Measurements from ENCODE around the gene ARHGEF1.

Gene ARHGEF1

GRCh38 chr19:41882568-41883462 lies at the start of gene ARHGEF1:
TSS of gene ARHGEF1 (plus strand) at chr19:41883184. CDS start at chr19:41888083, 4,899 bp downstream.
- no peak for DNase-seq

GRCh38 chr19:41837981-41838708 lies 44.8 kb upstream of the ARHGEF1 start:
- no peak for DNase-seq

GRCh38 chr19:41839211-41839610 lies 43.8 kb upstream of the ARHGEF1 start:
- DNase-seq: no peak

GRCh38 chr19:41843371-41843770 lies 39.6 kb upstream of the ARHGEF1 start:
- DNase-seq: no peak

GRCh38 chr19:41844601-41845000 lies 38.4 kb upstream of the ARHGEF1 start, which contains the start of gene LYPD4:
TSS of gene LYPD4 (minus strand) at chr19:41844683. CDS start at chr19:41839285, 5,398 bp downstream.
- DNase-seq: no peak

- no peak for DNase-seq
These were observed 38.2 kb upstream of the ARHGEF1 start, which contains the start of gene DMRTC2 for GRCh38 chr19:41845001-41845050. TSS of gene DMRTC2 (plus strand) at chr19:41845042. CDS start at chr19:41847429, 2,387 bp downstream.

- DNase-seq: no peak
These were observed 37.9 kb upstream of the ARHGEF1 start for GRCh38 chr19:41845051-41845590.

- DNase-seq: no peak
These were observed 35.5 kb upstream of the ARHGEF1 start for GRCh38 chr19:41847351-41848105.

GRCh38 chr19:41848666-41849065 lies 34.3 kb upstream of the ARHGEF1 start:
- no peak for DNase-seq

GRCh38 chr19:41849067-41849466 lies 33.9 kb upstream of the ARHGEF1 start:
- DNase-seq: no peak

GRCh38 chr19:41850381-41850780 lies 32.6 kb upstream of the ARHGEF1 start:
- no peak for DNase-seq

- no peak for DNase-seq
These were observed 31.5 kb upstream of the ARHGEF1 start for GRCh38 chr19:41851456-41851855.

- no peak for DNase-seq
These were observed 29.6 kb upstream of the ARHGEF1 start for GRCh38 chr19:41853344-41853743.

- no peak for DNase-seq
These were observed 29.2 kb upstream of the ARHGEF1 start for GRCh38 chr19:41853768-41854167.

- no peak for DNase-seq
These were observed 23.8 kb upstream of the ARHGEF1 start for GRCh38 chr19:41859213-41859617.

GRCh38 chr19:41859618-41860418 lies 23.2 kb upstream of the ARHGEF1 start, which contains the start of gene RPS19:
TSS of gene RPS19 (plus strand) at chr19:41860255. CDS start at chr19:41860775, 520 bp downstream.
- peak; percentile 91 for DNase-seq

- DNase-seq: no peak
These were observed 22.4 kb upstream of the ARHGEF1 start for GRCh38 chr19:41860419-41861115.

GRCh38 chr19:41861116-41861768 lies 21.7 kb upstream of the ARHGEF1 start:
- DNase-seq: no peak

- no peak for DNase-seq
These were observed 21.1 kb upstream of the ARHGEF1 start for GRCh38 chr19:41861846-41862245.

- DNase-seq: no peak
These were observed 20.5 kb upstream of the ARHGEF1 start for GRCh38 chr19:41862445-41862986.

Measured in NCI-H1048 (cell line).